ENCODE measurements around the gene ATE1.
"Not testable (repeated sequence)": the region's sequence is repeated elsewhere in the genome, so short reads cannot be mapped to it uniquely, and the experiment has no call there.

ATE1 gene

DNA sequence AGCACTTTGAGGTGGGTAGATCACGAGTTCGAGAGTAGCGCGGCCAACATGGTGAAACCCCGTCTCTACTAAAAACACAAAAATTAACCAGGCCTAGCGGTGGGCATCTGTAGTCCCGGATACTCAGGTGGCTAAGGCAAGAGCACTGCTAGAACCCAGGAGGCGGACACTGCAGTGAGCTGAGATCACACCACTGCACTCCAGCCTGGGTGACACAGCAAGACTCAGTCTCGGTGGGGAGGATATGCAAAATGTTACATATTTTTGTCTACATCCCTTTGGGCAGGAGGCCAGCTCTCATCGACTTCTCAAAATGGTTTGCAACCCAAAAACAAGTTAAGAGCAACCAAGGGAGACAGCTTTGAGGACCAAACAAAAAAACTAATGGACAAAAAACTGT, 8.2 kb downstream of the ATE1 start:
- no peak overlapping the region for H3K4me3 ChIP-seq (ENCODE audit: low read depth, low read length)
- TF ChIP-seq POLR2A (IDR thresholded peaks at IDR 0.05; ENCODE audit: extremely low read depth, insufficient read length) (no peak), MYC (IDR thresholded peaks at IDR 0.05; ENCODE audit: low read depth, low read length) (no peak)
- TF ChIP-seq, protein P1, sequence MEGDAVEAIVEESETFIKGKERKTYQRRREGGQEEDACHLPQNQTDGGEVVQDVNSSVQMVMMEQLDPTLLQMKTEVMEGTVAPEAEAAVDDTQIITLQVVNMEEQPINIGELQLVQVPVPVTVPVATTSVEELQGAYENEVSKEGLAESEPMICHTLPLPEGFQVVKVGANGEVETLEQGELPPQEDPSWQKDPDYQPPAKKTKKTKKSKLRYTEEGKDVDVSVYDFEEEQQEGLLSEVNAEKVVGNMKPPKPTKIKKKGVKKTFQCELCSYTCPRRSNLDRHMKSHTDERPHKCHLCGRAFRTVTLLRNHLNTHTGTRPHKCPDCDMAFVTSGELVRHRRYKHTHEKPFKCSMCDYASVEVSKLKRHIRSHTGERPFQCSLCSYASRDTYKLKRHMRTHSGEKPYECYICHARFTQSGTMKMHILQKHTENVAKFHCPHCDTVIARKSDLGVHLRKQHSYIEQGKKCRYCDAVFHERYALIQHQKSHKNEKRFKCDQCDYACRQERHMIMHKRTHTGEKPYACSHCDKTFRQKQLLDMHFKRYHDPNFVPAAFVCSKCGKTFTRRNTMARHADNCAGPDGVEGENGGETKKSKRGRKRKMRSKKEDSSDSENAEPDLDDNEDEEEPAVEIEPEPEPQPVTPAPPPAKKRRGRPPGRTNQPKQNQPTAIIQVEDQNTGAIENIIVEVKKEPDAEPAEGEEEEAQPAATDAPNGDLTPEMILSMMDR (IDR thresholded peaks at IDR 0.05; ENCODE audit: low read depth, low read length): no peak
- TF ChIP-seq, protein P2, sequence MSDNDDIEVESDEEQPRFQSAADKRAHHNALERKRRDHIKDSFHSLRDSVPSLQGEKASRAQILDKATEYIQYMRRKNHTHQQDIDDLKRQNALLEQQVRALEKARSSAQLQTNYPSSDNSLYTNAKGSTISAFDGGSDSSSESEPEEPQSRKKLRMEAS (IDR thresholded peaks at IDR 0.05; ENCODE audit: low read depth, low read length): no peak
- no peak for DNase-seq (ENCODE audit: low read depth)

GRCh38 chr10:121918800-121919199, 9.0 kb downstream of the ATE1 start:
- not testable (repeated sequence) for DNase-seq (ENCODE audit: low read depth); H3K4me3 ChIP-seq (ENCODE audit: low read depth, low read length)

GRCh38 chr10:121914661-121915060, 13.2 kb downstream of the ATE1 start:
- DNase-seq (ENCODE audit: low read depth): no peak
- TF ChIP-seq, protein P1 (IDR thresholded peaks at IDR 0.05; ENCODE audit: low read depth, low read length): no peak
- TF ChIP-seq POLR2A (IDR thresholded peaks at IDR 0.05; ENCODE audit: extremely low read depth, insufficient read length): no peak
- TF ChIP-seq MYC (IDR thresholded peaks at IDR 0.05; ENCODE audit: low read depth, low read length): no peak
- TF ChIP-seq, protein P2 (IDR thresholded peaks at IDR 0.05; ENCODE audit: low read depth, low read length): no peak
- no peak overlapping the region for H3K4me3 ChIP-seq (ENCODE audit: low read depth, low read length)

- no peak for DNase-seq (ENCODE audit: low read depth)
- no peak overlapping the region for H3K4me3 ChIP-seq (ENCODE audit: low read depth, low read length)
- TF ChIP-seq MYC (IDR thresholded peaks at IDR 0.05; ENCODE audit: low read depth, low read length): no peak
- TF ChIP-seq, protein P1 (IDR thresholded peaks at IDR 0.05; ENCODE audit: low read depth, low read length): no peak
- no peak for TF ChIP-seq POLR2A (IDR thresholded peaks at IDR 0.05; ENCODE audit: extremely low read depth, insufficient read length)
- TF ChIP-seq, protein P2 (IDR thresholded peaks at IDR 0.05; ENCODE audit: low read depth, low read length): no peak
These were observed 16.5 kb downstream of the ATE1 start for GRCh38 chr10:121911421-121911697.

DNA sequence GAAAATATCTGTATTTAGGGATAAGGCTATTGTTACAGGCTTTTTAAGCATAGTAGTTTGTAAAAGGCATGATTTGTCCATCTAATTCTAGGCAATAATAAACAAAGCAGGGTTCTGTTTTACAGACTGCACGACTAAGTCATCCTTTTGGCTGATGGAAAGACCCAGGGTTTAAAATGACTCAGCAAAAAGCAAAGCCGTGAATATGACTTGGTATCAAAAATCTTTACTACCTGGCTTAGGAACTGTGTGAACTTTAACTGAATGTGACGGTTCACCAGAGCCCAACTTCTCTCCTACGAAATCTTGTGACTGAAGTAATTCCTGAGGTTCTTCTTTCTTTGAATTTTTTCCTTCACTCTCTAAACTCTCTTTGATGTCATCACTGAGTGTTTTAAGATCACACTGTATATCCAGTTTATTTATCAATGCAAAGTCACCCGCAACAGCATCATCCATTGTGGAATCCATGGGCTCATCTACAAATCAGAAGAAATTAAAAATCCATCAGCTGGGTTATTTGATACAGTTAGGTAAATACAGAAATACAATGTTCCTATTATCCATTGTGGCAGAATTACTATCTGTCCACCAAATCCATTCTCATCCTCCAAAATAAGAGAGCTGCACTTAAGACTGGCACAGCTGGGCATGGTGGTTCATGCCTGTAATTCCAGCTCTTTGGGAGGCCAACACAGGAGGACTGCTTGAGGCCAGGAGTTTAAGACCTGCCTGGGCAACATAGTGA, 17.0 kb downstream of the ATE1 start:
- no peak overlapping the region for H3K4me3 ChIP-seq (ENCODE audit: low read depth, low read length)
- DNase-seq (ENCODE audit: low read depth): no peak
- no peak for TF ChIP-seq MYC (IDR thresholded peaks at IDR 0.05; ENCODE audit: low read depth, low read length)
- TF ChIP-seq, protein P2 (IDR thresholded peaks at IDR 0.05; ENCODE audit: low read depth, low read length): no peak
- TF ChIP-seq, protein P1 (IDR thresholded peaks at IDR 0.05; ENCODE audit: low read depth, low read length): no peak
- TF ChIP-seq POLR2A (IDR thresholded peaks at IDR 0.05; ENCODE audit: extremely low read depth, insufficient read length): no peak

DNA sequence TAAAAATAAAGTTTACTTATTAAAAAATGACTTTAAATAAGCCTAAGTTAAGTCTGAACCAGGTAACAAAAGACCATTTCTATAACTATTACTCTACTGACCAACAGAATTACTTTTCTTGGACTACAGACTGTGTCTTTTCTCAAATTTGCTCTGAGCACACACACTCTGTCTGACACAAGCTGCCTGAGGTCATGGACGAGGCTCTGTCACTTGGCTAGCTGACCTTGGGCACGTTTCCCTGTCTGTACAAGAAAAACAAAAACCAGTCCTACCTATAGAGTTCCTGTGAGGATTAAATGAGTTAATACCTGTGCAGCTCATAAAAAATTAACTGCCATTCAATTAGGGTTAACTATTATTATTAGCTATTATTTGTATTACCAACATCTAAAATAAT, 22.9 kb downstream of the ATE1 start:
- H3K4me3 ChIP-seq (ENCODE audit: low read depth, low read length): no peak overlapping the region
- TF ChIP-seq, protein P2 (IDR thresholded peaks at IDR 0.05; ENCODE audit: low read depth, low read length): no peak
- TF ChIP-seq POLR2A (IDR thresholded peaks at IDR 0.05; ENCODE audit: extremely low read depth, insufficient read length) (no peak), MYC (IDR thresholded peaks at IDR 0.05; ENCODE audit: low read depth, low read length) (no peak)
- TF ChIP-seq, protein P1 (IDR thresholded peaks at IDR 0.05; ENCODE audit: low read depth, low read length): no peak
- no peak for DNase-seq (ENCODE audit: low read depth)
